Urinary bladder (tissue), 4 donors: Measurements from ENCODE around the gene ZNF519. TPM values are rescaled to one million over a fixed set of nuclear protein-coding genes. Genes with fewer than 3 reads are reported as not detected.

Experiments used
- DNase-seq: peaks from one replicate; pipeline ENCODE4 v3.0.0-alpha.2; 2015; ENCODE audit errors: extremely low spot score
- H3K27ac ChIP-seq: one replicate; pipeline ENCODE4 v1.5.1; 2013; ENCODE audit warnings: low read depth, mild to moderate bottlenecking, moderate library complexity
- H3K36me3 ChIP-seq: one replicate; pipeline ENCODE4 v1.6.1; 2013; ENCODE audit warnings: mild to moderate bottlenecking, moderate library complexity; ENCODE audit not compliant: insufficient read depth
- H3K4me1 ChIP-seq: one replicate; pipeline ENCODE4 v1.6.1; 2013; ENCODE audit warnings: mild to moderate bottlenecking, moderate library complexity; ENCODE audit not compliant: insufficient read depth
- H3K4me3 ChIP-seq: one replicate; pipeline ENCODE4 v1.5.1; 2013; ENCODE audit warnings: low read depth, low read length
- WGBS: extraction: QIAGEN DNeasy Blood & Tissue Kit; methylation state at CpG from one replicate; pipeline ENCODE4 v1.1.7; 2013; 5-methylcytosine and 5-hydroxymethylcytosine counted together
- polyA plus RNA-seq: library from polyadenylated mRNA; stranded (reverse); fragments of 200-250 nt; gene quantifications from one replicate; pipeline ENCODE4 v1.2.3, GENCODE V29; 2013
- total RNA-seq: library from RNA; depleted of rRNA; stranded (reverse); fragments of >200 nt; gene quantifications from one replicate; pipeline ENCODE4 v1.2.3, GENCODE V29; 2014
- donor health status: healthy with polysubstance abuse.
- donor health status: healthy.

ZNF519 gene
- total and polyA plus RNA-seq, 2 donors, result 5.7 to 34.7 TPM

- whole genome bisulfite sequencing, result 60% methylated on average over 1 of the region's 1 CpG
Observed at GRCh38 chr18:14093307-14093915, 38.8 kb downstream of the ZNF519 start.

GRCh38 chr18:14092625-14093306 lies 39.5 kb downstream of the ZNF519 start:
- no peak for DNase-seq
- Histone ChIP-seq H3K36me3 (no peaks in the 10 kb centered on the region), H3K27ac (no peak overlapping the region), H3K4me3 (no peak overlapping the region), H3K4me1 (no peaks in the 10 kb centered on the region)
- 61% methylated on average over 7 of the region's 7 CpGs for WGBS

More at GRCh38 chr18:14093307-14093915, 38.8 kb downstream of the ZNF519 start:
- Histone ChIP-seq H3K36me3 (no peaks in the 10 kb centered on the region), H3K4me3 (no peak overlapping the region), H3K4me1 (no peaks in the 10 kb centered on the region), H3K27ac (no peak overlapping the region)
- no peak for DNase-seq

GRCh38 chr18:14089781-14090180 lies 42.5 kb downstream of the ZNF519 start:
- Histone ChIP-seq H3K4me1 (no peaks in the 10 kb centered on the region), H3K27ac (no peak overlapping the region), H3K4me3 (no peak overlapping the region), H3K36me3 (no peaks in the 10 kb centered on the region)
- WGBS, result 75% methylated on average over 10 of the region's 10 CpGs
- DNase-seq, result no peak

GRCh38 chr18:14089191-14089590 lies 43.0 kb downstream of the ZNF519 start:
- no peaks in the 10 kb centered on the region for H3K36me3 ChIP-seq
- H3K4me3 ChIP-seq, result no peak overlapping the region
- no peaks in the 10 kb centered on the region for H3K4me1 ChIP-seq
- WGBS, result 83% methylated on average over 2 of the region's 2 CpGs
- no peak overlapping the region for H3K27ac ChIP-seq
- DNase-seq, result no peak

- H3K36me3 ChIP-seq, result no peaks in the 10 kb centered on the region
- no peak overlapping the region for H3K4me3 ChIP-seq
- H3K27ac ChIP-seq, result no peak overlapping the region
- no peak for DNase-seq
- 31% methylated on average over 9 of the region's 9 CpGs for WGBS
- H3K4me1 ChIP-seq, result no peaks in the 10 kb centered on the region
Observed at GRCh38 chr18:14086458-14087231, 45.6 kb downstream of the ZNF519 start.

- Histone ChIP-seq H3K4me1 (no peaks in the 10 kb centered on the region), H3K4me3 (no peak overlapping the region), H3K27ac (no peak overlapping the region), H3K36me3 (no peaks in the 10 kb centered on the region)
- 88% methylated on average over 9 of the region's 9 CpGs for WGBS
- no peak for DNase-seq
Observed at GRCh38 chr18:14085770-14086457, 46.3 kb downstream of the ZNF519 start.

GRCh38 chr18:14075196-14075595 lies 57.0 kb downstream of the ZNF519 start:
- no peaks in the 10 kb centered on the region for H3K36me3 ChIP-seq
- H3K4me3 ChIP-seq, result no peak overlapping the region
- no peak overlapping the region for H3K27ac ChIP-seq
- DNase-seq, result no peak
- no peaks in the 10 kb centered on the region for H3K4me1 ChIP-seq
- WGBS, result 96% methylated on average over 3 of the region's 3 CpGs

- no peaks in the 10 kb centered on the region for H3K4me1 ChIP-seq
- no peak for DNase-seq
- no peaks in the 10 kb centered on the region for H3K36me3 ChIP-seq
- no peak overlapping the region for H3K4me3 ChIP-seq
- 95% methylated on average over 5 of the region's 5 CpGs for WGBS
- no peak overlapping the region for H3K27ac ChIP-seq
Observed at GRCh38 chr18:14074187-14074586, 58.0 kb downstream of the ZNF519 start.

GRCh38 chr18:14053661-14054060 lies 78.6 kb downstream of the ZNF519 start:
- Histone ChIP-seq H3K4me3 (no peak overlapping the region), H3K27ac (no peak overlapping the region), H3K4me1 (no peaks in the 10 kb centered on the region), H3K36me3 (no peaks in the 10 kb centered on the region)
- no peak for DNase-seq
- 86% methylated on average over 4 of the region's 4 CpGs for WGBS

Other genes with a start within 250 kb of the ZNF519 start
- gene MC2R, start 216.9 kb downstream of the ZNF519 start, total RNA-seq, result not detected
- gene MC2R, start 216.9 kb downstream of the ZNF519 start, polyA plus RNA-seq, result not detected